TTC549 (cell line): ENCODE data around the gene OR13A1.
"Not testable (repeated sequence)": the region's sequence is repeated elsewhere in the genome, so short reads cannot be mapped to it uniquely, and the experiment has no call there.

Experiments used
- FAIRE-seq: peaks from 2 replicates; lab custom pipeline; 2012; peaks lifted over from hg19 to GRCh38; lab: Jason Lieb, UNC

Gene OR13A1, protein sequence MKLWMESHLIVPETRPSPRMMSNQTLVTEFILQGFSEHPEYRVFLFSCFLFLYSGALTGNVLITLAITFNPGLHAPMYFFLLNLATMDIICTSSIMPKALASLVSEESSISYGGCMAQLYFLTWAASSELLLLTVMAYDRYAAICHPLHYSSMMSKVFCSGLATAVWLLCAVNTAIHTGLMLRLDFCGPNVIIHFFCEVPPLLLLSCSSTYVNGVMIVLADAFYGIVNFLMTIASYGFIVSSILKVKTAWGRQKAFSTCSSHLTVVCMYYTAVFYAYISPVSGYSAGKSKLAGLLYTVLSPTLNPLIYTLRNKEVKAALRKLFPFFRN

DNA sequence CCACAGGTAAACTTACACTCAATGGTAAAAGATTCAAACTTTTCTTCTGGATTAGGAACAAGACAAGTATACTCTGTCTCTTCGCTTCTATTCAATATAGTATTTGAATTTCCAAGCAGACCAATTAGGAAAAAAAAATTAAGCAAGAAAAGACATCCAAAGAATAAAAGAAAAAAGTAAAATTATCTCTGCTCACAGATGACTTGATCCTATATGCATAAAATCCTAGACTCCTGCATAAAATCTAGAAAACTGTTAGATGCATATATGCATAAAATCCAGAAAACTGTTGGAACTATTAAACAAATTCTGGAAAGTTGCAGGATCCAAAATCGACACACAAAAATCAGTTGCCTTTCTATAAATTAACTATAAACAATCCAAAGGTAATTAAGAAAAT lies at the start of gene OR13A1:
Gene OR13A1 (minus strand): TSS at position 101 of the 400 bp plus-strand sequence. CDS start 11,186 bp downstream, outside the sequence.
- FAIRE-seq: no peak

DNA sequence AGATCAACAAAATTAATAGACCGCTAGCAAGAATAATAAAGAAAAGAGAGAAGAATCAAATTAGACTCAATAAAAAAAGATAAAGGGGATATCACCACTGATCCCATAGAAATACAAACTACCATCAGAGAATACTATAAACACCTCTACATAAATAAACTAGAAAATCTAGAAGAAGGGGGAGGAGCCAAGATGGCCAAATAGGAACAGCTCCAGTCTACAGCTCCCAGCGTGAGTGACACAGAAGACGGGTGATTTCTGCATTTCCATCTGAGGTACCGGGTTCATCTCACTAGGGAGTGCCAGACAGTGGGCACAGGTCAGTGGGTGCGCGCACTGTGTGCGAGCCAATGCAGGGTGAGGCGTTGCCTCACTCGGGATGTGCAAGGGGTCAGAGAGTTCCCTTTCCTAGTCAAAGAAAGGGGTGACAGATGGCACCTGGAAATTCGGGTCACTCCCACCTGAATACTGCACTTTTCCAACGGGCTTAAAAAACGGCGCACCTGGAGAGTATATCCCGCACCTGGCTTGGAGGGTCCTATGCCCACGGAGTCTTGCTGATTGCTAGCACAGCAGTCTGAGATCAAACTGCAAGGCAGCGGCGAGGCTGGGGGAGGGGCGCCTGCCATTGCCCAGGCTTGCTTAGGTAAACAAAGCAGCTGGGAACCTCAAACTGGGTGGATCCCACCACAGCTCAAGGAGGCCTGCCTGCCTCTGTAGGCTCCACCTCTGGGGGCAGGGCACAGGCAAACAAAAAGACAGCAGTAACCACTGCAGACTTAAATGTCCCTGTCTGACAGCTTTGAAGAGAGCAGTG lies 46.8 kb upstream of the OR13A1 start:
- not testable (repeated sequence) for FAIRE-seq

DNA sequence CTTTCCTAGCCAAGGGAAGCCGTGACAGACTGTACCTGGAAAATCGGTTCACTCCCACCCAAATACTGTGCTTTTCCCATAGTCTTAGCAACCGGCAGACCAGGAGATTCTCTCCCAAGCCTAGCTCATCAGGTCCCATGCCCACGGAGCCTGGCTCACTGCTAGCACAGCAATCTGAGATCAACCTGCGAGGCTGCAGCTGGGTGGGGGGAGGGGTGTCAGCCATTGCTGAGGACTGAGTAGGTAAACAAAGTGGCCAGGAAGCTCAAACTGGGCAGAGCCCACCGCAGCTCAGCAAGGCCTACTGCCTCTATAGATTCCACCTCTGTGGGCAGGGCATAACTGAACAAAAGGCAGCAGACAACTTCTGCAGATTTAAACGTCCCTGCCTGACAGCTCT lies 43.6 kb upstream of the OR13A1 start:
- FAIRE-seq: not testable (repeated sequence)

DNA sequence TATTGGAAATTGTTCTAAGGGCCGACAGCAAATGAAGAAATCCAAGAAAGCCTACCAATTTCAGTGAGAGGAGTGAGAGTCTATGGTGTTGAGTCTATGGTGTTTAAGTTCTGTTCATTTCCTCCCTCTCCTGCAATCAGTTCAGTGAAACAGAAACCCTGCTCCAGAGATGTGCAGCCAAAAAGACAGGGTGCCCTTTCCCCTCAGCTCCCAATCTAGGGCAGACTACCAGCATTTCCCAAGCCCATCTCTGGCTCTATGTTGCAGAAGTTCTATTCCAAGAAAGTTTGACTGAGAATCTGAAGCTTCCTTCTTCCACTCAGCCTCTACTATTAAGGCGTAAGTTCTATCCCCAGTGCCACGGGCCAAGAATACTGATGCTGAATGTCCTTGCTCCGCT lies 40.1 kb upstream of the OR13A1 start:
- FAIRE-seq: no peak

DNA sequence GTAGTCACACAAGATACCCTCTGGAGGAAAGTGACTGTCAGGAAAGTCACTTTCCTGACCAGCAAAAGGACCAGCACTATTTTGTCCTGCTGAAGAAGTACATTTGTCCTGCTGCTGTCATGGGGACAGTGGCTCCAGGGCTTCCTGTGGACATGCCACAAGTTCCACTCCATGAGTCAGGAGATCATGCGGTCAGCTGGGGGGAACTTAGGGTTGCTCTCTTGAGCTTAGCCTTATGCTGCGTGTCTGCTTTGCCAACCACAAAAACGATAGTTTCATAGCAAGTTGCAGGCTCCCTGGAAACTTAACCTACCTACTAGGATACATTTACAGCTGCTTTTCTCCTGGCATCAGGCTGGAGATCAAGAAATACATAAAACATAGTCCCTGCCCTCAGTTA lies 38.9 kb upstream of the OR13A1 start:
- no peak for FAIRE-seq

DNA sequence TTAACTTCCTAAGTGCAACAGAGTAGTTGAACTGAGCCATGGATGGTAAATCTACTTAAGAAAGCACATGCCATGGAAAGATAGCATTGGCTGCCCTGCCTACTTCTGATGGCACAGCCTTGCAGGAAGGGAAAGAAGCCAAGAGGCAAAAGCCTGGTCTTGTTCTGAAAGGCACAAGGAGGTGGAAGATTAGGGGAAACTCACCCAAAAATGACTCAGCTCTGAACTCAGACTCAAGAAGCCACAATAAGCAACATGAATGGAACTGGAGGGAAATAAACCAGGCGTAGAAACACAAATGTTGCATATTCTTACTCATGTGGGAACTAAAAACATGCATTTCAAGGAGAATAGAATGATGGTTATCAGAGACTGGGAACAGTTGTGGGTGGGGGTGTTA lies 37.8 kb upstream of the OR13A1 start:
- FAIRE-seq: no peak

DNA sequence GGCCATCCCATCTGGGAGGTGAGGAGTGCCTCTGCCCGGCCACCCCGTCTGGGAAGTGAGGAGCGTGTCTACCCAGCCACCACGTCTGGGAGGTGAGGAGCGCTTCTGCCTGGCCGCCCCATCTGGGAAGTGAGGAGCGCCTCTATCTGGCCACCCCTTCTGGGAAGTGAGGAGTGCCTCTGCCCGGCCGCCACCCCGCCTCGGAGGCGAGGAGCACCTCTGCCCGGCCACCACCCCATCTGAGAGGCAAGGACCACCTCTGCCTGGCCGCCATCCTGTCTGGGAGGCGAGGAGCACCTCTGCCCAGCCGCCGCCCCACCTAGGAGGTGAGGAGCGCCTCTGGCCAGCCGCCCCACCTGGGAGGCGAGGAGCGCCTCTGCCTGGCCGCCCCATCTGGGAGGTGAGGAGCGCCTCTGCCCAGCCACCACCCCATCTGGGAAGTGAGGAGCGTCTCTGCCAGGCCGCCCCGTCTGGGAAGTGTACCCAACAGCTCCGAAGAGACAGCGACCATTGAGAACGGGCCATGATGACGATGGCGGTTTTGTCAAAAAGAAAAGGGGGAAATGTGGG lies 32.9 kb upstream of the OR13A1 start:
- not testable (repeated sequence) for FAIRE-seq

DNA sequence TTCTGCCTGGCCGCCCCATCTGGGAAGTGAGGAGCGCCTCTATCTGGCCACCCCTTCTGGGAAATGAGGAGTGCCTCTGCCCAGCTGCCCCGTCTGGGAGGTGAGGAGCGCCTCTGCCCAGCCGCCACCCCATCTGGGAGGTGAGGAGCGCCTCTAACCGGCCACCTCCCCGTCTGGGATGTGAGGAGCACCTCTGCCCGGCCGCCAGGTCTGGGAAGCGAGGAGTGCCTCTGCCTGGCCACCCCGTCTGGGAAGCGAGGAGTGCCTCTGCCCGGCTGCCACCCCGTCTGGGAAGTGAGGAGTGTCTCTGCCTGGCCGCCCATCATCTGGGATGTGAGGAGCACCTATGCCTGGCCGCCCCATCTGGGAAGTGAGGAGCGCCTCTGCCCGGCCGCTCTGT lies 32.1 kb upstream of the OR13A1 start:
- FAIRE-seq: not testable (repeated sequence)

DNA sequence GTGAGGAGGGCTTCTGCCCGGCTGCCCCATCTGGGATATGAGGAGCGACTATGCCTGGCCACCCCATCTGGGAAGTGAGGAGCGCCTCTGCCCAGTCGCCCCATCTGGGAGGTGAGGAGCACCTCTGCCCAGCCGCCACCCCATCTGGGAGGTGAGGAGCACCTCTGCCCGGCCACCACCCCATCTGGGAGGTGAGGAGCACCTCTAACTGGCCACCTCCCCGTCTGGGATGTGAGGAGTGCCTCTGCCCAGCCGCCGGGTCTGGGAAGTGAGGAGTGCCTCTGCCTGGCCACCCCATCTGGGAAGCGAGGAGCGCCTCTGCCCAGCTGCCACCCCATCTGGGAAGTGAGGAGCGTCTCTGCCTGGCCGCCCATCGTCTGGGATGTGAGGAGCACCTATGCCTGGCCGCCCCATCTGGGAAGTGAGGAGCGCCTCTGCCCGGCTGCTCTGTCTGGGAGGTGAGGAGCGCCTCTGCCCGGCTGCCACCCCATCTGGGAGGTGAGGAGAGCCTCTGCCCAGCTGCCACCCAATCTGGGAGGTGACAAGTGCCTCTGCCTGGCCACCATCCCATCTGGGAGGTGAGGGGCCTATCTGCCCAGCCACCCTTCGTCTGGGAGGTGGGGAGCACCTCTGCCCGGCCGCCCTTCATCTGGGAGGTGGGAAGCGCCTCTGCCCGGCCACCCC lies 31.4 kb upstream of the OR13A1 start:
- not testable (repeated sequence) for FAIRE-seq

DNA sequence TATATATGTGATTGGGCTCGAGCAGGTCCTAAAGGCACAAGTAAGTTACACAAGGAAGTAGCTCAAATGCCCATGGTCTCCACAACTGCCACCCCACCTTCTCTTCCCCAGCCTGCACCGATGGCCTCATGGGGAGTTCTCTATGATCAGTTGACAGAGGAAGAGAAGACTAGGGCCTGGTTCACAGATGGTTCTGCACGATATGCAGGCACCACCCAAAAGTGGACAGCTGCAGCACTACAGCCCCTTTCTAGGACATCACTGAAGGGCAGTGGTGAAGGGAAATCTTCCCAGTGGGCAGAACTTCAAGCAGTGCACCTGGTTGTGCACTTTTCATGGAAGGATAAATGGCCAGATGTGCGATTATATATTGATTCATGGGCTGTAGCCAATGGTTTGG lies 25.0 kb upstream of the OR13A1 start:
- not testable (repeated sequence) for FAIRE-seq

DNA sequence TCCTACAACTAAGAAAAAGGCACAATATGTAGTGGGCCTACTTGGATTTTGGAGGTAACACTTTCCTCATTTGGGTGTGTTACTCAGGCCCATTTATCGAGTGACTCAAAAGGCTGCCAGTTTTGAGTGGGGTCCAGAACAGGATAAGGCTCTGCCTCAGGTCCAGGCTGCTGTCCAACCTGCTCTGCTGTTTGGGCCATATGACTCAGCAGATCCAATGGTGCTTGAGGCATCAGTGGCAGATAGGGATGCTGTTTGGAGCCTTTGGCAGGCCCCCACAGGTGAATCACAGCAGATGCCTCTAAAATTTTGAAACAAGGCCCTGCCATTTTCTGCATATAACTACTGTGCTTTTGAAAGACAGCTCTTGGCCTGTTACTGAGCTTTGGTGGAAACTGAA lies 24.5 kb upstream of the OR13A1 start:
- FAIRE-seq: no peak

DNA sequence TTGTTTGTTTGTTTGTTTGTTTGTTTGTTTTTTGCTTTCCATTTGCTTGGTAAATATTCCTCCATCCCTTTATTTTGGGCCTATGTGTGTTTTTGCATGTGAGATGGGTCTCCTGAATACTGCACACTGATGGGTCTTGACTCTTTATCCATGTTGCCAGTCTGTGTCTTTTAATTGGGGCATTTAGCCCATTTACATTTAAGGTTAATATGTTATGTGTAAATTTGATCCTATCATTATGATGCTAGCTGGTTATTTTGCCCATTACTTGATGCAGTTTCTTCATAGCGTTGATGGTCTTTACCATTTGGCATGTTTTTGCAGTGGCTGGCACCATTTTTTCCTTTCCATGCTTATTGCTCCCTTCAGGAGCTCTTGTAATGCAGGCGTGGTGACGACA lies 16.4 kb upstream of the OR13A1 start:
- FAIRE-seq: not testable (repeated sequence)

DNA sequence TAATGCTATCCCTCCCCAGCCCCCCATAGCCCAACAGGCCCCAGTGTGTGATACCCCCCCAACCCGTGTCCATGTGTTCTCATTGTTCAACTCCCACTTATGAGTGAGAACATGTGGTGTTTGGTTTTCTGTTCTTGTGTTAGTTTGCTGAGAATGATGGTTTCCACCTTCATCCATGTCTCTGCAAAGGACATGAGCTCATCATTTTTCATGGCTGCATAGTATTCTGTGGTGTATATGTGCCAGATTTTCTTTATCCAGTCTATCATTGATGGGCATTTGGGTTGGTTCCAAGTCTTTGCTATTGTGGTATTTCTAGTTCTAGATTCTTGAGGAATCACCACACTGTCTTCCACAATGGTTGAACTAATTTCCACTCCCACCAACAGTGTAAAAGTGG lies 11.5 kb upstream of the OR13A1 start:
- not testable (repeated sequence) for FAIRE-seq

DNA sequence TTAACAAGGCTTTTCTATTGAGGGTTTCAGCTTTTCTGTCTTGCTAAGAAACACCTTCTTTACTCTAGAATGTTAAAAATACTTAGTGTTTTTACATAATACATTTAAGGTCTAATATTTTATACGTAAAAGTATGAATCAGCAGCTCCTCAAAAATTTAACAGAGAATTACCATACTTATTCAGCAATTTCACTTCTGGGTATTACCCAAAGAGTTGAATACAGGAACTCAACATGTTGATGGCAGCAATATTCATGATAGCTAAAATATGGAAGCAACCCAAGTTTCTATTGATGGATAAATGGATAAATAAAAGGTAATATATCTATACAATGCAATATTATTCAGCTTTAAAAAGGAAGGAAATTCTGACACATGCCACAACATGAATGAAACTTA lies 9.7 kb upstream of the OR13A1 start:
- no peak for FAIRE-seq

DNA sequence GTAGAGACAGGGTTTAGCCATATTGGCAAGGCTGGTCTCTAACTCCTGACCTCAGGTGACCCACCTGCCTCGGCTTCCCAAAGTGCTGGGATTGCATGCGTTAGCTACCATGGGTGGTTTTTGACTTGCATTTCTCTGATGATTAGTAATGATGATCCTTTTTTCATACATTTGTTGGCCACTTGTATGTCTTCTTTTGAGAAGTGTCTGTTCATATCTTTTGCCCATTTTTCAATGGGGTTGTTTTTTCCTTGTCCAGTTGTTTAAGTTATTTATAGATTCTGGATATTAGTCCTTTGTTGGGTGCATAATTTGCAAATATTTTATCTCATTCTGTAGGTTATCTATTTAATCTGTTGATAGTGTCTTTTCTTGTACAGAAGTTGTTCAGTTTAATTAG lies 4.3 kb upstream of the OR13A1 start:
- FAIRE-seq: no peak

DNA sequence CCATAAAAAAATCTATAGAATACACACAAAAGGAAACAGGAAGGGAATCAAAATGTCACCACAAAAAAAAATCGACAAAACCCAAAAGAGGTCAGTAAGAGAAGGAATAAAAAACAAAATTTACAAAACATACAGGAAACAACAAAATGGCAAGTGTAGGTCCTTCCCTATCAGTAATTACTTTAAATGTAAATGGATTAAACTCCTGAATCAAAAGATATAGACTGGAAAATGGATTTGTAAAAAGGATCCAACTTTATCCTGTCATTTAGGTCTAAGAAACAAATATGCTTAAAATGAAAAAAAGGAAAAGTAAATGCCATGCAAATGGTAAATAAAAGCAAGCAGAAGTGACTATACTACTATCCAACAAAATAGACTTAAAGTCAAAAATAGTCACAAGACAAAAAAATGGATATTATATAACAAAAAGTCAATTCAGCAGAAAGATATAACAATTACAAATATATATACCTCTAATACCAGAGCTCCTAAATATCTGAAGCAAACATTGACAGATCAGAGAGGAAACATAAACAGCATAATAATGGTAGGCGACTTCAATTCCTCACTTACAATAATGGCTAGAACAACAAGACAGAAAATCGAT lies 2.0 kb downstream of the OR13A1 start:
- FAIRE-seq: no peak

DNA sequence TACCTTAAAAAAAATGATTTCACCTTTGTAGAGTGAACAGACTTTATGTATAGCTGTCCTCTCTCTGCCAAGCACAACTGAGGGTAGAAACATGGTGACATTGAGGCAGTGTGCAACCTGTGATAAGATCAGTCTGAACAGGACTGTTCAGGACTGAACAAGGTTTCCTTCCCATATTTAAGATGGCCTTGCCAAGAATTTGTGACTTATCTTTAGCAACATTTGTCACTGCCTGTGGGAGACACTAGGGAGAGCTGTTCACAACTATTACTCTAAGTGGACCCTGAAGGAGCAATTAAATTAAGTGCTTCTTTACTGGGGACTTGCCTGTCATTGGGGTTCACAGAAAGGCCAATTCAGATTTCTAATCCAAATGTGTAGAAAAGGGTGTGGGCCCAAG lies 6.7 kb downstream of the OR13A1 start:
- FAIRE-seq: no peak

DNA sequence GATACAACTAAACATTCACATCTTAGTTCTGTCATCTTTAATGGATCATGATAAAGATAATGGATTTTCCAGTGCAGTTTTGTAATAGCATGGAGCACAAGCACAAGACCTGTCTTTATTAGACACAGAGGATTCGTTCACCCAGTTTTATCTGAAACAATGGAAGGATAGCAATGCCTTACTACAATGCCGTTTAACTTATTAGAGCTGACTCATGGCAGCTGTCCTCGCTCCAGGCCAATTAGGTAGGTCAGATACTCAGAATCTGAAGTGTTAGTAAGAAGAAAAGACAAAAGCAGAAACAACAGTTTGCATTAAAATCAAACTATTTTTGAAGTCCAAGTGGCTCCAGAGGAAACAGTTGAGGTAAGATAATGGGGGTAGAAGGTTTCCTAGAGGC lies 12.8 kb downstream of the OR13A1 start:
- FAIRE-seq: no peak

DNA sequence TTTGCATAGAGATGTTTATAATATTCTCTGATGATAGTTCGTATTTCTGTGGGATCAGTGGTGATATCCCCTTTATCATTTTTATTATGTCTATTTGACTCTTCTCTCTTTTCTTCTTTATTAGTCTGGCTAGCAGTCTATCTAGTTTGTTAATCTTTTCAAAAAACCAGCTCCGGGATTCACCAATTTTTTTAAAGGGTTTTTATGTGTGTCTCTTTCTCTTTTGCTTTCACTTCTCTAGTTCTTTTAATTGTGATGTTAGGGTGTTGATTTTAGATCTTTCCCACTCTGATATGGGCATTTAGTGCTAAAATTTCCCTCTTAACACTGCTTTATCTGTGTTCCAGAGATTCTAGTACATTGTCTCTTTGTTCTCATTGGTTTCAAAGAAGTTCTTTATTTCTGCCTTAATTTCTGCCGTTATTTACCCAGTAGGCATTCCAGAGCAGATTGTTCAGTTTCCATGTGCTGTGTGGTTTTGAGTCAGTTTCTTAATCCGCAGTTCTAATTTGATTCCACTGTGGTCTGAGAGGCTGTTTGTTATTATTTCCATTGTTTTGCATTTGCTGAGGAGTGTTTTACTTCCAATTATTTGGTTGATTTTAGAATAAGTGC lies 17.0 kb downstream of the OR13A1 start:
- FAIRE-seq: not testable (repeated sequence)

DNA sequence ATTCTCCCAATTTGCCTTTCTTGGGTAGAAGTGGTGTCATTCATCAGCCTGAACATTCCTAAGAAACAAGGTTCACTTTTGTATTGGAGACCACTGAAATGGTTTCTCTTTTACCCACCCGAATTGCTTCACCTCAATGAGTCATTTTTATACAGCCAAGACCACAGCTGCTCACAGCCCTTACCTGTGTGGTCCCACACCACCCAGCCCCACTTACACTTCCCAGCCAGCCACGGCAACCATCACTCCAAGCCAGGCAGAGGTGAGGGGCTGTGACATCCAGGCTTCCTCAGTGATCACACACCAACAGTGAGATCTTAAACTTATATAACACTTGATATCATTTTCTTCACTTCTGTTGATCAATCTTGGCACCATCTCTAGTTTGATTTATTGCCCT lies 20.7 kb downstream of the OR13A1 start:
- no peak for FAIRE-seq

DNA sequence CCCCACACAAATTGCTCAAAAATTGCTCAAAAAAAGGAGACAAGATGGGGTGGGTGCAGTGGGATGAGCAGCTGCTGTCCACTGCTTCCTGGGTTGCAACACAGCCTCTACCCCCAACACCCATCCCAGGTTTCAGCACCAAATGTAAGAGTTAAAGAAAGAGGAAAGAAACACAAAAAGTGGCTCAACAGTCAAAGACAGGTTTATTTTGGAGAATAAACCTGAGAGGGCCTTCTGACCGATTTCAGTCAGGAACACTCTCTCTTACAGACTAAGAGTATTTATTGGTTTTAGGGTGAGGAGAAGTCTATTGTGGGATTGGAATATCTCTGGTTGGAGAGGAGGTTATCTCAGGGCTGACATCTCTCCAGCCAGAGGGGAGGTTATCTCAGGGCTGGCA lies 28.4 kb downstream of the OR13A1 start:
- no peak for FAIRE-seq

DNA sequence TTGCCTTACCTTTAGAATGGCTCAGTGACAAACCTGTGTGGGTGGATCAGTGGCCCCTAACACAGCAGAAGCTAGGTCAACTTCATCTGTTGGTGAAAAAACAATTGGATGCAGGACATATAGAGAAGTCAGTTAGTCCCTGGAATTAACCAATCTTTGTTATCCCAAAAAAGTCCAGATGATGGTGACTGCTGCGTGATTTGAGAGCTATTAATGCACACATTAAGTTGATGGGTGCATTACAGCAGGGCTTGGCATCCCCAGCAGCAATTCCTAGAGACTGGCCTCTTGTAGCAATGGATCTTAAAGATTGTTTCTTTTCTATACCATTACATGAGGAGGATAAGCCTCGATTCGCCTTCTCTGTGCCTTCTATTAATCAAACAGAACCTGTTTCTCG lies 33.3 kb downstream of the OR13A1 start:
- no peak for FAIRE-seq
